NCI-H1436 (cell line): Measurements from ENCODE around the gene ZBTB47.

Experiments
- DNase-seq: peaks from one replicate; lab custom pipeline; 2025; lab: John Stamatoyannopoulos, UW

The ZBTB47 gene

DNA sequence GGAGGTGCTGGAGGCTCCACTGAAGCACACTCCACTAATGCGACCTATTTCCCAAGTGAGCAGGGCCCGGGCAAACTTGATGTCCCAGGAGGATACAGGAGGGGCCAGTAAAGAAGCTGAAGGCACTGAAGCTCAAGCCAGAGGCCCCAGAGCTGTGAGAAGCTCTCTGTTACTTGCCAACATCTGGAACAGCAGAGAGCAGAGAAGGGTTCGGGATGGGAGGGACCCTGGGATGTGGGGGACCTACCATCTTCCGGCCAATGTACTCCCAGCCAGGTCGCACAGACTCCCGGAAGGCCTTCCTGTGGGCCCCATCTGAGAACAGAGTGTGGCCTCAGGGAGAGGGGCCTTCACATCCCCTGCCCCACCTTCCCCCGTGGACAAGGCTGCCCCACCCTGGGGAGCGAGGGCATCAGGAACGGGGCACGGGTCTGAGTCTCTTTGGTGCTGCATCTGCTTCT lies 46.0 kb downstream of the ZBTB47 start:
- no peak for DNase-seq

DNA sequence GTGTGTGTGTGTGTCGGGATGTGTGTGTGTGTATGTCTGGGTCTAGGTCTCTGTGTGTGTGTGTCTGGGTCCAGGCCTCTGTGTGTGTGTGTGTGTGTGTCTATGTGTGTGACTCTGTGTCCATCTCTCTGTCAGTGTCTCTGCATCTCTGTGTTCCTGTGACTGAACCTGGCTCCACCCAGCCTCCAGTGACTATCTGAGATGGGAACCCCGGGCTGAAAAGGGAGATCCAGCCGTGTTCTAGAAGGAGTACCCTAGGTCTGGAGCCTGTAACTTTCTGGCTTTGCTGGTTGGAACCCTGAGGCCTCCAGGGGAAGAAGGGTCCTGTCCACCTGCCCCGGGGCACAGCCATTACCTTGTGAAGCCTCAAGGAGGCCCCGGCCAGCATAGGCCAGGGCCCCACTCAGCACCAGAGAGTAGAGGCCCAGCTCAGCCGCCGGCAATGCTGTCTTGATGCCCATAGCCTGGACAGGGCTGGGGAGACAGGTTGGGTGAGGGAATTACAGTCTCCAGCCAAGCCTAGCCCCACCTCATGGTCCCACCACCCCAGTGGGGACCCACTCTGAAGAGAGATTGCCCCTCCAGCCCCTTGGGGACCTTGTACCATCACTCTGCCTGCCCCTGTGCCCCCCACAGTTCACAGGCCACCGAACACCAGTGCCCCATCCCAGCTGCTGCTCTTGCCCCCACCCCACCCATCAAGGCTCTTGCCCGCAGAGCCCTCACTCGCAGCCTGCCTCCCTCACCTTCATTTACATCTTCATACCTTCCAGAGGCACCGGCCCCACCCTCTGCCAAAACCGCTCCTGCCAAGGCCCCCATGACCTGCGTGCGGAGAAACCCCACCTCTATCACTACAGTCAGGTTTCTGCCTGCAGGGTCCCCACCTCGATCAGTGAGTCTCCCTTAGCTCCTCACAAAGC lies 47.1 kb downstream of the ZBTB47 start:
- no peak for DNase-seq

DNA sequence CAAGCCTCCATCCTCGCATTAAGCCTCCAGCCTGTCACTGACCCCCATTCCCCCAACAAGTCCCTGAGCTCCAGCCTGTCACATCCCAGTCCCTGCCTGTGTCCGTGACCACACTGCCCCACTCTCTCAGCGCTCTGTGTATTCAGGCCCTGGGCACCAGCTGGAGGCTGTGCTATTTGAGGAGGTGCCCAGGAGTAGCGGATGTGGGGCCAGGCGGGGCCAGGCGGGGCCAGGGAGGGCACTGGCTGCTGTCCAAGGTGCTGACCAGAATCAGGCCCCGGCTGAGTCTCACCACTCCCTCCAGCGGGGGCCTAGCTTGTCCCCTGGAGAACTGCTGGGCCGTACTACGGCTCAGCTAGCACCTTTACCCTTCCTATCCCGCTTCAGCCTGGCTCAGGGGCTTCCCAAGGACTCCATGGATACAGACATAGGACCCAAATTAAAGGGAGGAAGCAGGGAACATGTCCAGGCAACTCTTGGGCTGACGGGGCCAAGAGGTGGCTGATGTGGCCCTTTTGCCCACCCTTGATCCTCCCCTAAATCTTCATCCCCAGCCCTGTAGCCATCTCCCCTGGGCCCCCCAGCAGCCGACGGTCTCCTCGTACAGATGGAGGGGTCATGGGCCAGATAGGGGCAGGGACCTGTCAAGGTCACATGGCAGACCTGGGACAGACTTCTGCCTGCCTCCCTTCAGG lies 48.0 kb downstream of the ZBTB47 start:
- no peak for DNase-seq

DNA sequence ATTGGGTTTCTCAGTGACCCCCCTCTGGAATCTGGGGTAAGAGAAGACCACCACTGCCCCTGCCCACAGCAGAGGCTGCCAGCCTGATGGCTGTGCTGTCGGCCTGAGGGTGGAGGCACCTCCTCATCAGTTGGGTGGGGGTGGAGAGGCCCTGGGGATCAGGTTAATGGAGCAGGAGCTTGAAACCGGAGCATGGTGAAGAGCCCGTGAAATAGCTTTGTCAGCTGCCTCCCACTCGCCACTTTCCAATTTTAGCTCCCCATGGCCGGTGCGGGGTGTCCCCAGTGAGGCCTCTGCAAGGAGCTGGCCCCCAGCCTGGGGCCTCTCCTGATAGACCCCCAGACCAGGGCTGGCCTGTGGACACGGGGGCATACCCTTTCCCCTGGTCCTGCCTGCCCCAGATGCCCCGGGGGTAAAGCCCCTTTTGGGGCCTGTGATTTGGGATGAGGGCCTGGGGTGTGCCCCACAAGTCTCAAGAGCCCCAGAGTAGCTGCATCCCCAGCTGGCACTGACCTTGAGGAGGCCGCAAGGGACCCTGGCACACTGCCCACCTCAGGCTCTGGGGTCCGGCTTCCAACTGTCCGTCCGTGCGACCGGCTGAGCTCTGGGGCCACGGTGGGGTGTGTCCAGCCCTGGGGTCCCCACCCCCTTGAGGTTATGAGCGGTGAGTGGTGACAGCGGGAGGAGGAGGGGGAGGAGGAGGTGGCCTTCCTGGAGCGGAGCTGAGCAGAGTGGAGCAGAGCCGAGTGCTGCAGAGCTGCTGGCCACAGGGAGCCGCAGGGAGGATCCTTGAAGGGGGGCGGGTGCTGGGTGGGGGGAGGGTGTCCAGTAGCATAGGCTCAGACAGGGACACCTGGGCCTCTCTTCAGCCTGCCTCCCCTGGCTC lies 48.8 kb downstream of the ZBTB47 start, which contains the start of gene HHATL:
Gene HHATL, minus strand, starts transcription at position 733 of the 886 bp plus-strand sequence. CDS start 1,972 bp downstream, outside the sequence.
- no peak for DNase-seq

DNA sequence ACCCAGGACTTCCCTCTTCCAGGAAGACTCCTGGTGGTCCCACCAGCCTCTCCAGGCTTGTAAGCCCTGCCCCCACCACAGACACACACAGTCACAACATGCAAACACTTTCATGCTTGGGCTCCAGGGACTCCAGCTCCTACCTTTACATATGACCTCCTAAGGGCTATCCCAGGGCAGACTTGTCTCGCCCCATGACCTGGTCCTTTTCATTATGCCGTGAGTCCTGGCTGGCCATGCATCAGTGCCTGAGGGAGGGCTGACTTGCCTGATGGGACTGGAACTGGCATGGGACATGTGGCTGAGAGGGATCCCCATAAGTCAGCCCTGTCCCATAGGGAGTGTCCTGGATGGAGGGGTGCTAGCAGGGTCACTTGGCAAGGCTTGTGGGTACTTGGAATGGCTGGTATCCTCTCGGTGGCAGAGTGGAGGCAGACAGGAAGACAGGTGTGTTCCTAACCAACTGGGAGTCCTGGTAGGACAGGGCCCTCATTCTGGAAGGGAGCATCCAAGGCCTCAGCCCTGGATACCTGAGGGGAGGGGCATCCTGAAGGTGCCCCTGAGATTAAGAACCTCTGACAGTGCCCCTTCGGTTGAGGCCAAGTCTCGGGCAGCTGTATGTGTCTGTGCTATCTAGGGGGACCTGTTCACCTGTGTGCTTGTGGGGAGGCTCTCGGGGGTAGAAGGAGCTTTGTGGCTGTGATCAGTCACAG lies 49.6 kb downstream of the ZBTB47 start:
- DNase-seq = no peak

DNA sequence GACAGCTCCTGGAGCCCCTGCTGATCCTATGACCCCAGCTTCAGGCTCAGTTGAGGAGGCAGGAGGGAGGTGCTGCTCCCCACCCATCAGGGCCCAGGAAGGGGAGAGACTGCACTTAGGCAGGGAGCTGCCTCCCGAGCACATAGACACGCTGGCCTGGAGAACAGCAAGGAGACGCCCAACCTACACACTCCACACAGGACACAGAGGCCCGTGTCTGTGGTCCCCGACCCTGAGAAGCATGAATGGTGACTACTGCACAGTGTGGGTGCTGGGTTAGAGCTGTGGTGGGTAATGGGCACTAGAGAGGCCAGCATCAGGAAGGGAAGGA lies 50.2 kb downstream of the ZBTB47 start:
- DNase-seq = no peak

DNA sequence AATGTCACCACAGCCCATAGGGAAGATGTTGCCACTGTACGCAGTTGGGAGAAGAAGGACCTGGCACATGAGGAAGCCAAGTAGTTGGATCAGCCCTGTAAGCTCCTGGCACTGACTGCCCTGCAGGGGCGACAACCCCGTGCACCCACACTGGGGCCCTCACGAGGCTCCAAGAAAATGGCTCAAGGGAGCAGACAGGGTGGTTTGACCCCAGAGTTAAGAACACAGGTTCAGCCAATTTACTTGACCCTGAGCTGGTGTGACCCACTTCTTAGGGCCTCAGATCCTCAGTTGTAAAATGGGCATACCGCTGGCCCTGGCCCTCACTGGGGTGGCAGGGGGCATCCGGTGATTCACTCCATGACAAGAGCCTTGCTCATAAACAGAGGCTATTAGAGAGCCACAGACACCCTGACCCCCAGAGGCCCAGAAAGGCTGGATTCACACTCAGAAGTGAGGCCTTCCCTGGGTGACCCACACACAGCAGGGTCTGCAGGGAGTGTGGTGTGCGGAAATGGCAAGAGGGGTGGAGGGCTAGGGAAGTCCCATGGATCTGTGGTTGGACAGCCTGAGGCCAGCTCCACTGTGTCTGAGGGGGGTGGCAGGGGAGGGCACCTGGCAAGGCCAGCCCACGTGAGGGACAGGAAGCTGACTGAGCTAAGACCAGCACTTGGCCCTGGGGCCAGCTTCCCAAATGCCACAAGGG lies 50.8 kb downstream of the ZBTB47 start:
- DNase-seq = no peak

DNA sequence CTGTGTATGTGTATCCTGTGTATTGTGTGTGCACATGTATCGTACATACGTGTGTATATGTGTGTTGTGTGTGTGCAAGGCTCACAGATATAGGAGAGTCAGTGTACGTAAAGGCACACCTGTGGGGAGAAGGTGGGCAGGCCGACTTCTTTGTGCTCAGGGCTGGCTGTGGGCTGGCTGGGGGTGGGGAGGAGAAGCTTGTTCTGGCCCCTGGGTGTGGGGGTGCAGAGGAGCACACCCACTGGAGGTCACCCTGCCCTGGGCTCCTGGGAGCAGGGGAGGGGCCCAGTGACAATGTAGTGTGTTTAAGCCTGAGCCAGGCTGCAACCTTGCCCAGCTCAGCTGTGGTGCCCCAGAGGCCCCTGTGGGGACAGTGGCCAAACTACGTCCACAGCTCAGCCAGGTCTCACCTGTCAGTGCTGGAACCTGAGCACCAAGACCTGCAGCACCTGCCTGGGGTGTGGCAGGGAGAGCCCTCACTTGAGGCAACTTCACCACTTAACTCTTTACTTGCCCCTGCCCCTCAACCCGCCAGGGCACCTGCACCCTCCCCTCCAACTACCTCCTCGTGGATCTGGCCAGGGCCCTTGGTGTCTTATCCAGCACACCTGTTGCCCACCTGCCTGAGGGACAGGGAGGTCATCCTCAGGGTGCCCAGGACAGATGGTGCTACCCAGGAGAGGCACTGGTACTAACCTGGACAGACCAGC lies 51.7 kb downstream of the ZBTB47 start:
- no peak for DNase-seq

DNA sequence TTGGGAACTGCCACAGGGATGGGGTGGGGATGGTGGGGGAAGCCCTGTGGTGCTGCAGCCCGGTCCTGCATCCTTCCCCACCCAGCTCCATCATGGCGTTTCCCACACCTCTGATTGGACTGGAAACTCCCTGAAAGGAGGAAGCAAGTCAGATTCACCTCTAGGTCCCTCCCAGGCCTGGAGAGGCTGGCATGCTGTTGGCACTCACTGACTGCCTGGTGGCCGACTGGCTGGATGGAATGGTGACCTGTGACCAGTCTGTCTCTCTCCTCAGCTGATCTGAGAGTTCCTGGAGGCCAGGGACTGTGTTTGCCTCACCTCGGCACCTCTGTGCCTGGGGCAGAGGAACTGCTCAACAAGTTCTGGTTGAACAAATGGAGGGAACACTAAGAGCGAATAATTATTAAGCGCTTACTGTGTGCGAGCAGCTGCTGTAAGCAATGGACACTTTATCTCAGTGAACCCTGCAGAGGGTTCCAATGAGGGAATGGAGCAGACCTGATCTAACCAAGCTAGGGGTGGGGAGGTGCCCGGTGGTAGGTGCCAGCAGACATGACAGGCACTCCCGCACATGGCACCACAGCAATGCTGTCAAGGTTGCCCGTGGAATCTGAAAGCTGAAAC lies 52.6 kb downstream of the ZBTB47 start:
- DNase-seq = no peak

DNA sequence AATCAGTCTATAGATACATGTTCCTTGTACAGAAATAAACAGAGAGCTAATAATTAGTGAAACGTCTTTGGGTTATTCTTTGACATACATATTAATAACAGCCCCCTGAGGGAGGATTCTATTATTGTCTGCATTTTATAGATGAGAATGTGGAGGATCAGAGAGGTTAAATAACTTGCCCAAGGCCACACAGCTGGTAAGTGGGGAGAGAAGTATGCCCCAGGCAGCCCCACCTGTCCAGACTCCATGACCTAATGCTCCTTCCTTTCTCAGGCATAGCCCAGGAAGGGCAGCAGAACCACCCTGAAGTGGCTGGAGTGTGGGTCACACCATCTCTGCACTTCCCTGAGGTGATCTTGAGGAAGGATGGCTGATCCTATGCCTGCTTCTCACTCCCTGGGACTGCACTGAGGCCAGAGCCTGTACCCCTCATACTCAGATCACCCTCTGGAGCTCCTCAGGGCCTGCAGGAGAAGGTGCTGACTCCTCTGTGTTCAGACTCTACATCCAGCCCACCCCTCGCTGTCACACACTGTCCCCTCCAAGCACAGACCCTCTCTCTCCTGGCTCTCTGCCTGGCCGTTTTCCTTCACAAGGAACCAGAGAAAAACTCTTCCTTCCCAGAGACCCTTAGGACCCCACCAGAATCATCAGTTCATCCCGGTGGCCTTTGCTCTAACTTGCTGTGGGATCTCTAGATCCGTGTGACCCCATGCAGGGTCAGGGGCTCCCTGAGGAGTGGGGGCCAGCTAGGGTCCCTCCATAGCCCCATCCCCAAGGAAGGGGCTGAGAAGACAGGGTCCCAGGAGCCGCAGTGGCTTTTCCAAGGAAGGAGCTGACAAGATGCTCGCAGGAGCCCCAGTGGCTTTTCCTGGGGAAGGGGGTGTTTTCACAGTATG lies 53.5 kb downstream of the ZBTB47 start:
- no peak for DNase-seq

DNA sequence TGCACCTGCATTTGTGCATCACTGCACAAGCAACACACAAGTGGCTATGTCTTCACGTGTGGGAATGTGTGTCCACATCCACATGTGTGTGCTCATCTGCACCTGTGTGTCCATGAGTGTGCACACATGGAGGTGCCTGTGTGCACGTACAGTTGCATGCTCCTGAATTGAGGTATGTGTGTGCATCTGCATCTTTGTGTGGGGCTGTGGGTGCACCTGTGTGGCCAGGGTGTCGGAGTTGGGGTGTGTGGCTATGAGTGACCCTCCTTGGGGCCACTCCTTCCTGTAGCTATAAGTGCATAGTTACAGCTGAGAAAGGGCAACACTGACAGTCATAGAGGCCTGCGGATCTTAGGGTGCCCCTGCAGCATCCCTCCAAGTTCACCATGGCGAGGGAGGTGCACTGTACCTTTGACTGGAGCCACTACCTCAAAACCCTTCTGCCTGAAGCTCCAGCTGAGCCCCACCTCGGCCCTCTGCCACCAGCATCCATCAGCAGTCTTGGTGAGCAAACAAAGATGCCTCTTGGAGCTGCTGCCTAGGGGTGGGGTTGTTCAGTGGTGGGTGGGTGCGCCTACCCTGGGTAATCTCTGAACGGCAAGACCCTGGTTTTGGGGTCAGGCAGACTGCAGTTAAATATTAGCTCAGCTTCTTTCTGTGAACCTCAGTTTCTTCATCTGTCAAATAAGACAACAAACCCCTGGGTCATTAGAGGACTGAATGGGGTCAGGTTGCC lies 54.3 kb downstream of the ZBTB47 start:
- DNase-seq = no peak

DNA sequence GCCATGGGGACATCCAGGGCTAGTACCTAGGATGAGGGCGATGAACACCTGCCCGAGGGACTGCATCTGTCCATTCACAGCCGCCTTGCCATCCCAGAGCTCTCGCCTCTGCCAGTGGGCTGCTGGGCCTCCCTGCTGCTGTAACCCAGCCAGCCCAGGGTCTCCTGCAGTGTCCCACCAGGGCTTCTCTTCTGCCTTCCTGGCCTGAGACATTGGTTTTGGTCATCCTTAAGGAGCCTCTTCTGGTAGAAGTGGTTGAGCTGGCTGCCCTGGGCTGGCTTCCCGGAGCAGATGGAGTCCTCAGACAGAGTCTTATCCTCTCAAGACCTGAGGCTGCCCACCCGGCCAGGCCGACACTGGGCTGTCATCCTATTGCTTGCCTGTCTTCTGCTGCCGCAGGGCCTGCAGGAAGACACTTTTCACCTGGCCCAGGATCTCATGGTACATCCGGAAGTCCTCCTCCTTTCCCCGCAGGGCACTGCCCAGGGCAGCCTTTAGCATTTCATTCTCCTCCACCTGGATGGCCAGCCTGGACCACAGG lies 55.2 kb downstream of the ZBTB47 start:
- no peak for DNase-seq

DNA sequence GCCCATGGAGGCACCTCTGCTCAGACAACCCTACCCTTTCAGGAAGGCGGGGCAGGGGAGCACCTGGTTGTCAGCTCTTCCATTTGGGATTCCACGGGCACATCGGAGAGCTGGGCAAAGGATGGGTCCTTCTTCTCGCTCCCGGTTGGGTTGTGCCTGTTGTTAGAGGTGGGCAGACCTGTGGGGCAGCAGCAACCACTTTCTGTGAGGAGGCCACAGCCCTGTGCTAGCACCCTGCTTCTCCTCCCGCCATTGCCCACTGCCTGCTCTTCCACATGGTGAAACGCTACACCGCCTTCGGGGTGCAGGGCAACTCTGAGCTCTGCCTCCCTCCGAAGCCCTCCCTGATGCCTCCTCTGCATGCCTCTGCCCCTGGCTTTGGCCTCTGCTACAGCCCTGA lies 56.1 kb downstream of the ZBTB47 start:
- no peak for DNase-seq

DNA sequence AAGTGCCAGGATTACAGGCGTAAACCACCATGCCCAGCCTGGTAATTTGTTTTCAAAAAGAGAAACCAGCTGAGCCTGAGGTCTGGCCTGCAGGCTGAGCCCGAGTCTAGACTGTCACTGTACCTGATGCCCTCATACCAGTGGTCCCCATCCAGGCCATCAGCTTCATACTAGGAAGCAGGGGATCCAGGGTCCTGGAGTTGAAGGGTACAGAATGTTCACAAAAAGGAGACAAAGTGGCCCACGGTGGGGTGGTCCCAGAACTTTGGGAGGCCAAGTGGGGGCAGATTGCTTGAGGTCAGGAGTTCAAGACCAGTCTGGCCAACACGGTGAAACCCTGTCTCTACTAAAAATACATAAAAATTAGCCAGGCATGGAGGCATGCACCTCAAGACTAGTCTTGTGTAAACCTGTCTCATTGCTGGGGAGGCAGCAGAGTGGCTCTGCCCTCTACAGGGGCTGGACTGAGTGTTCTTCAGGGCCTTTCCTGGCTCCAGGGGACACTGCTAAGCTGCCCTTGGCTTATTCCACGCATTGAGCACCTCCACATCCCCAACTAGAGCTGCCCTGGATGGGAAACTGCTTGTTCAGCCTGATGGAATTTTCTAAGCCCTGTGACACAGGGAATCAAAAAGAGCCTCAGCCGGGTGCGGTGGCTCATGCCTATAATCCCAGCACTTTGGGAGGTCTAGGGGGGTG lies 57.0 kb downstream of the ZBTB47 start:
- DNase-seq = no peak

DNA sequence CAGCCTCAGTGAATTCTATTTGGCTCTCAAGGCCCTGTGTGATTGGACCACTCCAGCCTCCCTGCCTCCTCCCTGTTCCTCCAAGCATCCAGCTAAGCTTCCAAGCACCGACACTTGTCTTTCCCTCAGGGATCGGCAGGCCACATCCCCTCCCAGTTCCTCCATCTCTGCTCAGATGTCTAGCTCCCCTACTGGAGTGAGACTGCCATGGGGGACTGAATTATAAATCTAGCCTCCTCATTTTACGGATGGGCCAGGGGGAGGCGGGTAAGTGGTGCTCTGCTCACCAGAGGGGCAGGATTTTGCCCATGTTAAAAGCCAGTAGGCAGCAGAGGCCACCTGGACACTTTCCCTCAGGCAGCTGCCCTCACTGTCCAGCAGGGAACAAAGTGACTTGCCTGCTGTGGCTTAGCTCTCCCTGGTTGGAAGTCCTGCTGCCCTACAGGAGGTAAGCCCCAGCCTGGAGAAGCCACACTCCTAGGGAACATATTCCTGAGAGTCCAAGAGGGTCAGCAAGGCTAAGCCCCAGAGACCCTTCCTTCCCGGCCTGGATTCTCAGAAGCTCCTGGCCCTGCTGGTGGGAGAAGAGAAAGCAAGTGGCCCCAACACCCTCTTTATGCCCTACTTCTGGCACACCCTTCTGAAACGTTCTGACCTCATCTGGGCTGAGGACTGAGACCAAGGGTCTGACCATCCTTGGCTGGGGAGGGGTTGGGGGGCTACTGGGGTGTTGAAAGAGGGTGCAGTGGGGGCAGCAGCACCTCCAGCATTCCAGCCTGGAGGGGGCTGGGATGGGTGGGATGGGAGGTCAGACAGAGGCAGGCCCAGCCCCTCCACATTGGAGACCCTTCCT lies 58.2 kb downstream of the ZBTB47 start:
- DNase-seq = no peak

DNA sequence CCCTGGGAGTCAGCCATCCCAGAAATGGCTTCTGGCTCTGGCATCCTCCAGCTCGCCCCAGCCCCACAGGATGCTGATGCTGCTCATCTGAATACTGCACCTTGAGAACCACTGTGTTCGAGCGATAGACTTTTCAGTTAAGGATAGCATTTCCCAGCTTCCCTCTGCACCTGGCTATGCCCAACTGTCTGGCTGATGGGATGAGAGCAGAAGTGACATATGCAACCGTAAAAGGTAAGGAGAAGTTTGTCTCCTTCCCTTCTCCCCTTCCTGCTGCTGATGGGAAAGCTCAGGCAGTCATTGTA lies 58.8 kb downstream of the ZBTB47 start:
- no peak for DNase-seq
